SK-N-SH treated with all-trans-retinoic acid at 6 μM for 48 hours (cell line): Measurements from ENCODE around the gene MAP3K3.

Experiments used
- ATAC-seq: fragments of 200-7000 bp; cut with Tn5 transposase; 3 replicates; pipeline ENCODE4 v1.9.1; 2020; ENCODE audit warnings: mild to moderate bottlenecking, moderate library complexity
- ARNTL ChIP-seq: fragments of 450-650 bp; formaldehyde crosslinking; IDR thresholded peaks from 2 replicates; pipeline ENCODE4 v1.5.0; 2020; ENCODE audit warnings: low read depth, mild to moderate bottlenecking, moderate library complexity, borderline replicate concordance
- BACH2 ChIP-seq: fragments of 250-450 bp; sonication (Bioruptor Pico); IDR thresholded peaks from 2 replicates; pipeline ENCODE4 v1.9.0; 2021; ENCODE audit warnings: mild to moderate bottlenecking, borderline replicate concordance
- CREB5 ChIP-seq: fragments of 250-450 bp; sonication (Bioruptor Pico); IDR thresholded peaks from 2 replicates; pipeline ENCODE4 v1.5.1; 2020; ENCODE audit warnings: low read depth, mild to moderate bottlenecking, moderate library complexity
- CSDC2 ChIP-seq: fragments of 250-450 bp; sonication (Bioruptor Pico); IDR thresholded peaks from 2 replicates; pipeline ENCODE4 v1.5.0; 2020; ENCODE audit warnings: mild to moderate bottlenecking, moderate library complexity
- ESRRG ChIP-seq: fragments of 250-450 bp; sonication (Bioruptor Pico); IDR thresholded peaks from 2 replicates; pipeline ENCODE4 v1.6.1; 2021; ENCODE audit warnings: mild to moderate bottlenecking
- GLIS3 ChIP-seq: fragments of 250-450 bp; sonication (Bioruptor Pico); IDR thresholded peaks from 2 replicates; pipeline ENCODE4 v1.5.0; 2020; ENCODE audit warnings: mild to moderate bottlenecking, moderate library complexity
- ISL1 ChIP-seq: fragments of 250-450 bp; sonication (Bioruptor Pico); IDR thresholded peaks from 2 replicates; pipeline ENCODE4 v2.1.2; 2022; ENCODE audit warnings: mild to moderate bottlenecking, moderate library complexity
- OSR1 ChIP-seq: fragments of 250-450 bp; sonication (Bioruptor Pico); IDR thresholded peaks from 2 replicates; pipeline ENCODE4 v1.8.0; 2022; ENCODE audit warnings: moderate library complexity, mild to moderate bottlenecking, inconsistent platforms
- PATZ1 ChIP-seq: fragments of 250-450 bp; sonication (Bioruptor Pico); IDR thresholded peaks from 2 replicates; pipeline ENCODE4 v1.8.0; 2020; ENCODE audit warnings: mild to moderate bottlenecking, moderate library complexity, borderline replicate concordance
- PPARA ChIP-seq: fragments of 250-450 bp; sonication (Bioruptor Pico); IDR thresholded peaks from 2 replicates; pipeline ENCODE4 v1.5.0; 2020; ENCODE audit warnings: mild to moderate bottlenecking, borderline replicate concordance
- RARB ChIP-seq: fragments of 250-450 bp; sonication (Bioruptor Pico); IDR thresholded peaks from 2 replicates; pipeline ENCODE4 v1.8.0; 2021; ENCODE audit warnings: mild to moderate bottlenecking, moderate library complexity
- SNAI2 ChIP-seq: fragments of 250-450 bp; sonication (Bioruptor Pico); IDR thresholded peaks from 2 replicates; pipeline ENCODE4 v1.5.0; 2020; ENCODE audit warnings: mild to moderate bottlenecking, moderate library complexity
- TCF4 ChIP-seq: fragments of 250-450 bp; sonication (Bioruptor Pico); IDR thresholded peaks from 2 replicates; pipeline ENCODE4 v1.8.0; 2021; ENCODE audit warnings: mild to moderate bottlenecking, moderate library complexity, borderline replicate concordance
- TOX ChIP-seq: fragments of 250-450 bp; sonication (Bioruptor Pico); IDR thresholded peaks from 2 replicates; pipeline ENCODE4 v1.8.0; 2021; ENCODE audit warnings: mild to moderate bottlenecking, moderate library complexity, borderline replicate concordance
- TSHZ2 ChIP-seq: fragments of 250-450 bp; sonication (Bioruptor Pico); IDR thresholded peaks from 2 replicates; pipeline ENCODE4 v1.5.0; 2020; ENCODE audit warnings: mild to moderate bottlenecking, moderate library complexity
- ZC3H10 ChIP-seq: fragments of 250-450 bp; sonication (Bioruptor Pico); IDR thresholded peaks from 2 replicates; pipeline ENCODE4 v1.5.1; 2021; ENCODE audit warnings: mild to moderate bottlenecking, moderate library complexity
- ZFP3 ChIP-seq: fragments of 250-450 bp; sonication (Bioruptor Pico); IDR thresholded peaks from 2 replicates; pipeline ENCODE4 v1.5.0; 2020; ENCODE audit warnings: mild to moderate bottlenecking, moderate library complexity
- ZFP30 ChIP-seq: fragments of 450-650 bp; formaldehyde crosslinking; IDR thresholded peaks from 2 replicates; pipeline ENCODE4 v1.5.0; 2022; ENCODE audit warnings: mild to moderate bottlenecking, moderate library complexity
- ZNF565 ChIP-seq: fragments of 450-650 bp; formaldehyde crosslinking; conservative IDR thresholded peaks from 2 replicates; pipeline ENCODE4 v1.5.0; 2020; ENCODE audit warnings: low read depth, mild to moderate bottlenecking, moderate library complexity
- ZNF70 ChIP-seq: fragments of 450-650 bp; formaldehyde crosslinking; IDR thresholded peaks from 2 replicates; pipeline ENCODE4 v1.5.0; 2020; ENCODE audit warnings: mild to moderate bottlenecking, moderate library complexity
- ZNF8 ChIP-seq: fragments of 450-650 bp; formaldehyde crosslinking; IDR thresholded peaks from 2 replicates; pipeline ENCODE4 v1.5.0; 2020; ENCODE audit warnings: mild to moderate bottlenecking, moderate library complexity
- TF ChIP-seq, protein P1 (sequence below): fragments of 250-450 bp; sonication (Bioruptor Pico); IDR thresholded peaks from 2 replicates; pipeline ENCODE4 v1.8.0; 2021; ENCODE audit warnings: low read depth, mild to moderate bottlenecking, moderate library complexity, borderline replicate concordance

The MAP3K3 gene

DNA sequence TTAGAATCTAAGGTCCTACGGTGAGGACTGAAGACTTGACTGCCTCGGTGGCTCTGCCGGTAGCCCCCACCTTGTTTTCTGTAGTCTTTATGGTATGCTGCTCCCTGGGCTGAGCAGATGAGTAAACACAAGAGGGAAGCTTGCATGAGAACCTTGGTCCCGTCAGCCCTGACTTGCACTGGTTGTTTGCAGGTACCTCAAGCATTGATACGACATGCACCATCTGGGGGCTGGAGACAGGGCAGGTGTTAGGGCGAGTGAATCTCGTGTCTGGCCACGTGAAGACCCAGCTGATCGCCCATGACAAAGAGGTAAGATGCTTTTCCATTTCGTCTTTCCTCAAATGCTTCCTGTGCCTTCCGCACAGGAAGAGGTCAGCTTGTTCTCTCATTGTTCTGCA, 42.6 kb upstream of the MAP3K3 start:
- ATAC-seq: no peak

GRCh38 chr17:63587770-63588169, 34.4 kb upstream of the MAP3K3 start:
- TF ChIP-seq ZC3H10 (CRISPR knock-in tag) (no peak), ESRRG (no peak), RARB (no peak), ZNF565 (CRISPR knock-in tag) (no peak), CSDC2 (CRISPR knock-in tag) (no peak), ARNTL (no peak)
- no peak for ATAC-seq

More for the DNA sequence above, 42.6 kb upstream of the MAP3K3 start:
- TF ChIP-seq TOX (CRISPR knock-in tag) (no peak), ZC3H10 (CRISPR knock-in tag) (no peak), SNAI2 (CRISPR knock-in tag) (no peak), PPARA (CRISPR knock-in tag) (no peak), TSHZ2 (CRISPR knock-in tag) (no peak), CREB5 (CRISPR knock-in tag) (no peak), CSDC2 (CRISPR knock-in tag) (no peak), ESRRG (no peak), ARNTL (no peak), TCF4 (no peak), GLIS3 (CRISPR knock-in tag) (no peak), ISL1 (CRISPR knock-in tag) (no peak), OSR1 (CRISPR knock-in tag) (no peak), ZNF70 (CRISPR knock-in tag) (no peak), PATZ1 (CRISPR knock-in tag) (no peak)
- TF ChIP-seq, protein P1, sequence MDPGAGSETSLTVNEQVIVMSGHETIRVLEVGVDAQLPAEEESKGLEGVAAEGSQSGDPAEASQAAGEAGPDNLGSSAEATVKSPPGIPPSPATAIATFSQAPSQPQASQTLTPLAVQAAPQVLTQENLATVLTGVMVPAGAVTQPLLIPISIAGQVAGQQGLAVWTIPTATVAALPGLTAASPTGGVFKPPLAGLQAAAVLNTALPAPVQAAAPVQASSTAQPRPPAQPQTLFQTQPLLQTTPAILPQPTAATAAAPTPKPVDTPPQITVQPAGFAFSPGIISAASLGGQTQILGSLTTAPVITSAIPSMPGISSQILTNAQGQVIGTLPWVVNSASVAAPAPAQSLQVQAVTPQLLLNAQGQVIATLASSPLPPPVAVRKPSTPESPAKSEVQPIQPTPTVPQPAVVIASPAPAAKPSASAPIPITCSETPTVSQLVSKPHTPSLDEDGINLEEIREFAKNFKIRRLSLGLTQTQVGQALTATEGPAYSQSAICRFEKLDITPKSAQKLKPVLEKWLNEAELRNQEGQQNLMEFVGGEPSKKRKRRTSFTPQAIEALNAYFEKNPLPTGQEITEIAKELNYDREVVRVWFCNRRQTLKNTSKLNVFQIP (CRISPR knock-in tag): no peak

- no peak for ATAC-seq
These were observed 33.4 kb upstream of the MAP3K3 start for GRCh38 chr17:63588797-63589196.

DNA sequence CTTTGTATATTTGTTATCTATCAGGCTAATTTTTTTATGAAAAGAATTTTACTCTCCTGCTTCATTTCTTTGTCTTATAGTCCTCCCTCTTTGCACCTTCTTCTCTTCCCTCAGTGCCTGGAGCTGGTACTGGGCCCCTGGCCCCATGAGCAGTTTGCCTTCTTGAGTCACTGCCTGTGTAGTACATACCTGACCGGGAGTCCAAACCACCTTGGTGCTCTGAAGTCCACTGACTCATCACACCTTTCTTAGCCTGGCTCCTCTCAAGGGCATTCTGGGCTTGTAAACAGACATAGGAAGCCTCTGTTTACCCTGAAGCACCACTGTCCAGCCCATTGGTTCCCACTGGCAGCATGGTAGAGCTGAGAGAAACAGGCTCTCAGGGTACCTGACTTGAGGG, 32.6 kb upstream of the MAP3K3 start:
- TF ChIP-seq GLIS3 (CRISPR knock-in tag): no peak
- TF ChIP-seq, protein P1 (CRISPR knock-in tag): no peak
- TF ChIP-seq CREB5 (CRISPR knock-in tag): no peak
- no peak for TF ChIP-seq ZFP30 (CRISPR knock-in tag)
- TF ChIP-seq BACH2: no peak
- no peak for TF ChIP-seq CSDC2 (CRISPR knock-in tag)
- TF ChIP-seq ZC3H10 (CRISPR knock-in tag): no peak
- no peak for TF ChIP-seq ESRRG
- TF ChIP-seq ZNF70 (CRISPR knock-in tag): no peak
- TF ChIP-seq RARB: no peak
- no peak for TF ChIP-seq TOX (CRISPR knock-in tag)
- TF ChIP-seq PATZ1 (CRISPR knock-in tag): no peak
- no peak for TF ChIP-seq OSR1 (CRISPR knock-in tag)
- TF ChIP-seq PPARA (CRISPR knock-in tag): no peak
- ATAC-seq: no peak

More at GRCh38 chr17:63588797-63589196, 33.4 kb upstream of the MAP3K3 start:
- TF ChIP-seq ZC3H10 (CRISPR knock-in tag) (no peak), SNAI2 (CRISPR knock-in tag) (no peak), ZNF565 (CRISPR knock-in tag) (no peak), ZNF8 (CRISPR knock-in tag) (no peak), ZFP3 (CRISPR knock-in tag) (no peak), PPARA (CRISPR knock-in tag) (no peak), TCF4 (no peak), ARNTL (no peak), GLIS3 (CRISPR knock-in tag) (no peak)
